ENCODE data around the gene ZNF845. TPM values are rescaled to one million over a fixed set of nuclear protein-coding genes. Genes with fewer than 3 reads are reported as not detected.
"Not testable (repeated sequence)": the region's sequence is repeated elsewhere in the genome, so short reads cannot be mapped to it uniquely, and the experiment has no call there.

ZNF845 gene
- total RNA-seq = 1 to 10 TPM; 6.7 to 7.3 TPM

GRCh38 chr19:53333463-53334449 is at the start of gene ZNF845:
Gene ZNF845, plus strand, starts transcription at chr19:53333749. Its CDS starts 7,559 bp downstream, at chr19:53341308.
- Mint-ChIP-seq H3K27me3 (peaks cover 6% of the 10 kb centered on the region), H3K36me3 (peaks cover 56% of the 10 kb centered on the region)

GRCh38 chr19:53285087-53285486 is 48.5 kb upstream of the ZNF845 start:
- peaks cover 5% of the 10 kb centered on the region for H3K36me3 Mint-ChIP-seq
- peaks cover 16% of the 10 kb centered on the region for H3K9me3 Mint-ChIP-seq
- H3K4me3 Mint-ChIP-seq = no peak overlapping the region
- no peak overlapping the region for H3K27ac Mint-ChIP-seq
- H3K27me3 Mint-ChIP-seq = peaks cover 3% of the 10 kb centered on the region
- no peaks in the 10 kb centered on the region for H3K4me1 Mint-ChIP-seq
- no peak for DNase-seq

More at GRCh38 chr19:53333463-53334449, at the start of gene ZNF845:
- Mint-ChIP-seq H3K4me1 (peaks cover 16% of the 10 kb centered on the region), H3K9me3 (peaks cover 22% of the 10 kb centered on the region), H3K27ac (peak within 1 kb of the TSS; percentile 91), H3K4me3 (peak within 1 kb of the TSS; percentile 93)
- peak; percentile 94 for DNase-seq

GRCh38 chr19:53290758-53291549 is 42.6 kb upstream of the ZNF845 start:
- H3K27ac Mint-ChIP-seq = no peak overlapping the region
- H3K4me3 Mint-ChIP-seq = no peak overlapping the region
- H3K27me3 Mint-ChIP-seq = no peaks in the 10 kb centered on the region
- no peaks in the 10 kb centered on the region for H3K4me1 Mint-ChIP-seq
- H3K36me3 Mint-ChIP-seq = peaks cover 9% of the 10 kb centered on the region
- H3K9me3 Mint-ChIP-seq = peaks cover 45% of the 10 kb centered on the region
- no peak for DNase-seq

GRCh38 chr19:53294786-53295441 is 38.6 kb upstream of the ZNF845 start:
- no peak overlapping the region for H3K27ac Mint-ChIP-seq
- no peak for DNase-seq
- no peaks in the 10 kb centered on the region for H3K27me3 Mint-ChIP-seq
- H3K36me3 Mint-ChIP-seq = peaks cover 7% of the 10 kb centered on the region
- no peaks in the 10 kb centered on the region for H3K4me1 Mint-ChIP-seq
- peaks cover 43% of the 10 kb centered on the region for H3K9me3 Mint-ChIP-seq
- no peak overlapping the region for H3K4me3 Mint-ChIP-seq

- H3K36me3 Mint-ChIP-seq, DNase-seq, H3K4me1 Mint-ChIP-seq, H3K9me3 Mint-ChIP-seq, H3K4me3 Mint-ChIP-seq, H3K27ac Mint-ChIP-seq: not testable (repeated sequence)
- H3K27me3 Mint-ChIP-seq = peaks cover 23% of the 10 kb centered on the region
Measured at GRCh38 chr19:53301341-53301740, 32.2 kb upstream of the ZNF845 start.

GRCh38 chr19:53308339-53308811 is 25.2 kb upstream of the ZNF845 start:
- Mint-ChIP-seq H3K27me3 (peaks cover 51% of the 10 kb centered on the region), H3K4me3 (no peak overlapping the region), H3K36me3 (peaks cover 6% of the 10 kb centered on the region), H3K4me1 (no peaks in the 10 kb centered on the region), H3K27ac (no peak overlapping the region), H3K9me3 (peaks cover 24% of the 10 kb centered on the region)
- DNase-seq = peak; percentile 23

- peaks cover 44% of the 10 kb centered on the region for H3K27me3 Mint-ChIP-seq
- peaks cover 22% of the 10 kb centered on the region for H3K9me3 Mint-ChIP-seq
- no peak overlapping the region for H3K27ac Mint-ChIP-seq
- no peak for DNase-seq
- H3K4me1 Mint-ChIP-seq = no peaks in the 10 kb centered on the region
- peaks cover 5% of the 10 kb centered on the region for H3K36me3 Mint-ChIP-seq
- no peak overlapping the region for H3K4me3 Mint-ChIP-seq
Measured at GRCh38 chr19:53311044-53311443, 22.5 kb upstream of the ZNF845 start.

- H3K36me3 Mint-ChIP-seq = peaks cover 5% of the 10 kb centered on the region
- no peak overlapping the region for H3K27ac Mint-ChIP-seq
- H3K4me3 Mint-ChIP-seq = no peak overlapping the region
- H3K9me3 Mint-ChIP-seq = peaks cover 23% of the 10 kb centered on the region
- H3K27me3 Mint-ChIP-seq = peaks cover 42% of the 10 kb centered on the region
- no peaks in the 10 kb centered on the region for H3K4me1 Mint-ChIP-seq
- DNase-seq = no peak
Measured at GRCh38 chr19:53311897-53312296, 21.7 kb upstream of the ZNF845 start.

- H3K27ac Mint-ChIP-seq = peak overlapping the region; percentile 59
- H3K4me3 Mint-ChIP-seq = peak overlapping the region; percentile 73
- H3K36me3 Mint-ChIP-seq = peaks cover 27% of the 10 kb centered on the region
- H3K9me3 Mint-ChIP-seq = peaks cover 38% of the 10 kb centered on the region
- H3K4me1 Mint-ChIP-seq = peaks cover 6% of the 10 kb centered on the region
- DNase-seq = peak; percentile 37
- peaks cover 24% of the 10 kb centered on the region for H3K27me3 Mint-ChIP-seq
Measured at GRCh38 chr19:53328967-53329366, 4.6 kb upstream of the ZNF845 start.

GRCh38 chr19:53332484-53332883 is 1.1 kb upstream of the ZNF845 start:
- peaks cover 18% of the 10 kb centered on the region for H3K4me1 Mint-ChIP-seq
- peak overlapping the region; percentile 67 for H3K4me3 Mint-ChIP-seq
- H3K9me3 Mint-ChIP-seq = peaks cover 27% of the 10 kb centered on the region
- H3K27ac Mint-ChIP-seq = no peak overlapping the region
- H3K27me3 Mint-ChIP-seq = peaks cover 17% of the 10 kb centered on the region
- H3K36me3 Mint-ChIP-seq = peaks cover 47% of the 10 kb centered on the region
- no peak for DNase-seq

- Mint-ChIP-seq H3K36me3 (peaks cover 53% of the 10 kb centered on the region), H3K4me1 (peaks cover 18% of the 10 kb centered on the region), H3K4me3 (peak overlapping the region; percentile 93), H3K27me3 (peaks cover 13% of the 10 kb centered on the region), H3K9me3 (peaks cover 24% of the 10 kb centered on the region), H3K27ac (peak overlapping the region; percentile 91)
- DNase-seq = peak; percentile 24
Measured at GRCh38 chr19:53333066-53333462, 485 bp upstream of the ZNF845 start.

GRCh38 chr19:53344403-53344802 is 10.9 kb downstream of the ZNF845 start:
- H3K27me3 Mint-ChIP-seq, H3K27ac Mint-ChIP-seq, DNase-seq, H3K4me1 Mint-ChIP-seq, H3K4me3 Mint-ChIP-seq: not testable (repeated sequence)
- H3K36me3 Mint-ChIP-seq = peaks cover 96% of the 10 kb centered on the region
- H3K9me3 Mint-ChIP-seq = peaks cover 57% of the 10 kb centered on the region

- Mint-ChIP-seq H3K4me1 (peaks cover 2% of the 10 kb centered on the region), H3K27ac (no peak overlapping the region), H3K4me3 (no peak overlapping the region), H3K36me3 (peaks cover 53% of the 10 kb centered on the region), H3K9me3 (peaks cover 54% of the 10 kb centered on the region), H3K27me3 (no peaks in the 10 kb centered on the region)
- no peak for DNase-seq
Measured at GRCh38 chr19:53355739-53356138, 22.2 kb downstream of the ZNF845 start.

- DNase-seq = no peak
- peaks cover 31% of the 10 kb centered on the region for H3K9me3 Mint-ChIP-seq
- H3K4me3 Mint-ChIP-seq = no peak overlapping the region
- peaks cover 2% of the 10 kb centered on the region for H3K4me1 Mint-ChIP-seq
- peaks cover 31% of the 10 kb centered on the region for H3K36me3 Mint-ChIP-seq
- no peak overlapping the region for H3K27ac Mint-ChIP-seq
- H3K27me3 Mint-ChIP-seq = no peaks in the 10 kb centered on the region
Measured at GRCh38 chr19:53357821-53358581, 24.5 kb downstream of the ZNF845 start.

All from activated naive CD8-positive, alpha-beta T cell treated with anti-CD3 and anti-CD28 coated beads for 36 hours (primary cell).